Activated T-cell treated with anti-CD3 and anti-CD28 coated beads, Interleukin-2, amount 50 U/mL, for 1 hour (primary cell): ENCODE results near the gene RNF25.

ENCODE experiments used
- DNase-seq: peaks from one replicate; pipeline ENCODE4 v3.0.0-alpha.2; 2020

RNF25 gene

DNA sequence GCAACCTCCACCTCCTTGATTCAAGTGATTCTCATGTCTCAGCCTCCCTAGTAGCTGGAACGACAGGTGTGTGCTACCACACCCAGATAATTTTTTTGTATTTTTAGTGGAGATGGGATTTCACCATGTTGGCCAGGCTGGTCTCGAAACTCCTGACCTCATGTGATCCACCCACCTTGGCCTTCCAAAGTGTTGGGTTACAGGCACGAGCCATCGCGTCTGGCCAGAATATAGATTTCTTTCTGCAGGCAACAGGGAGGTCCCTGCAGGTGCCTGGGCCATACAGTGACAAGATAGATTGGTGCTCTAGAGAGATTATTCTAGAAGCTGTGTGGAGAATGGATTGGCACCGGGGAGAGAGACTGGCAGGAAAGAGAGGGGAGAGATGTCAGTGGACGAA lies 50.8 kb downstream of the RNF25 start:
- DNase-seq = no peak

- no peak for DNase-seq
Measured at GRCh38 chr2:218618102-218618860, 53.5 kb downstream of the RNF25 start.

DNA sequence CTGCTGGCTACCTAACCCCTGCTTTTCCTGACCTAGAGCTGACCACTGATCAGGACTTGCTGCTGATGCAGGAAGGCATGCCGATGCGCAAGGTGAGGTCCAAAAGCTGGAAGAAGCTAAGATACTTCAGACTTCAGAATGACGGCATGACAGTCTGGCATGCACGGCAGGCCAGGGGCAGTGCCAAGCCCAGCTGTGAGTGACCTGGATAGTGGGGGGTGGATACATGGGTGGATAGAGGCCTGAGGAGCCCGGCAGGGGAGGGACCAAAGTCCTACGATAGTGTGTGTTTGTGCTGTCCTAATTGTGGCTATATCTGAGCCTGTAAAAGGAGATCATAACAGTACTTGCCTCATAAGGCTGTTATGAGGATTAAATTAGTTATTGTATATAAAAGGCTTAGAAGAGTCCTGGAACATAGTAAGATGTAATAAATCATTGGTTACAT lies 55.9 kb downstream of the RNF25 start:
- DNase-seq = no peak
